ENCODE data around the gene ILDR2.

ILDR2 gene

GRCh38 chr1:166969074-166969677 lies 6.2 kb downstream of the ILDR2 start:
- no peak for DNase-seq

GRCh38 chr1:166960858-166961474 lies 14.4 kb downstream of the ILDR2 start:
- DNase-seq = no peak

GRCh38 chr1:166956872-166957271 lies 18.5 kb downstream of the ILDR2 start:
- no peak for DNase-seq

- DNase-seq = no peak
Observed at GRCh38 chr1:166956057-166956850, 19.1 kb downstream of the ILDR2 start.

- DNase-seq = no peak
Observed at GRCh38 chr1:166953491-166953890, 21.8 kb downstream of the ILDR2 start.

- no peak for DNase-seq
Observed at GRCh38 chr1:166952002-166952746, 23.2 kb downstream of the ILDR2 start.

- no peak for DNase-seq
Observed at GRCh38 chr1:166951050-166951449, 24.3 kb downstream of the ILDR2 start.

- no peak for DNase-seq
Observed at GRCh38 chr1:166950156-166950555, 25.2 kb downstream of the ILDR2 start.

- no peak for DNase-seq
Observed at GRCh38 chr1:166948856-166949350, 26.4 kb downstream of the ILDR2 start.

GRCh38 chr1:166947398-166948043 lies 27.8 kb downstream of the ILDR2 start:
- DNase-seq = peak; percentile 42 to 81

- no peak for DNase-seq
Observed at GRCh38 chr1:166944186-166944967, 31.0 kb downstream of the ILDR2 start.

- no peak for DNase-seq
Observed at GRCh38 chr1:166939741-166940375, 35.5 kb downstream of the ILDR2 start.

GRCh38 chr1:166937962-166938361 lies 37.4 kb downstream of the ILDR2 start:
- no peak for DNase-seq

GRCh38 chr1:166937329-166937728 lies 38.0 kb downstream of the ILDR2 start:
- no peak for DNase-seq

GRCh38 chr1:166933633-166934032 lies 41.7 kb downstream of the ILDR2 start:
- DNase-seq = no peak

GRCh38 chr1:166933140-166933539 lies 42.2 kb downstream of the ILDR2 start:
- no peak for DNase-seq

GRCh38 chr1:166929911-166930310 lies 45.4 kb downstream of the ILDR2 start:
- no peak for DNase-seq

GRCh38 chr1:166927701-166928100 lies 47.6 kb downstream of the ILDR2 start:
- DNase-seq = no peak

GRCh38 chr1:166925810-166926478 lies 49.4 kb downstream of the ILDR2 start:
- DNase-seq = no peak

- DNase-seq = no peak
Observed at GRCh38 chr1:166924823-166925541, 50.4 kb downstream of the ILDR2 start.

Data from NCI-H187 (cell line).